ENCODE measurements around the gene ADAMTS7.
"Not testable (repeated sequence)": the region's sequence is repeated elsewhere in the genome, so short reads cannot be mapped to it uniquely, and the experiment has no call there.

GRCh38 chr15:78762386-78762961 lies 48.8 kb downstream of the ADAMTS7 start:
- not testable (repeated sequence) for TF ChIP-seq CTCF (conservative IDR thresholded peaks at IDR 0.05 in 1 of 2, IDR thresholded peaks at IDR 0.05 in 1 of 2; ENCODE audit: low read depth in 1 of 2, low read length in 2 of 2); EZH2 (IDR thresholded peaks at IDR 0.05; ENCODE audit: low read length, missing control alignments)

Measured in fibroblast of lung (primary cell).